GM19025 (cell line): Measurements from ENCODE around the gene BRMS1L.

Experiments
- ATAC-seq: cut with Tn5 transposase; IDR thresholded peaks from one replicate; pipeline ENCODE4 v1.9.1; 2021; ENCODE audit warnings: mild to moderate bottlenecking, low read depth, moderate library complexity; ENCODE audit not compliant: unreplicated experiment

Gene BRMS1L

DNA sequence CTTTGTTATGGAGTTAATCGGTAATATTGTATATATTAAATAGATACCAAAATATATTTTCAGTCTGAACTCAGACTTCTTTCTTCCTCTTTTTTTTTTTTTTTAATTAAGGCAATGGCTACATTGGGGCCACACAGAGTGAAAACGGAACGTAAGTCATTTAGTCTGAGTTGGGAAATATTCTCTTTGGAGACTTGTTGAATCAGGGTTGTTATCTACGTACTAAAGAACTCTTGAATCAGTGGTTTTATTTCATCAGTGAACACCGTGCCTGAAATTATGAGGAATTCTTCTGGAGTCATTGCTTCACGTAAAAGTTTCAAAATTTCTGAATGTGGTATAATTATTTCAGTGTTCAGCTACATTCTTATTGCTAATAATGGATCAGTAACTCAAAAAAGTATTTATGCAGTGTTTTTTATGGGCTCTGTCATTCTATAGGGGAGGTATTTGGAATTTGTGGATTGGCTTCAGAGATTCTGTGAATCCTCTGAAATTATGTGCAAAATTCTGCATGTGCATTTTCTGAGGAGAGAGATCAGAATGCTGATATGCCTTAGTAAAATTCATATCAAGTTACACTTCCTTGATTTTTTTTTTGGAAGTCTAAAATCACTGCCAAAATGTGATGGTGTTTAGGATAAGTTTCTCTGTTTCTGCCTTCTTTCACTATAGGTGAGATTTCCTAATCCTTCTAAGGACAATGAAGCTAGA, 39.6 kb downstream of the BRMS1L start:
- no peak for ATAC-seq

DNA sequence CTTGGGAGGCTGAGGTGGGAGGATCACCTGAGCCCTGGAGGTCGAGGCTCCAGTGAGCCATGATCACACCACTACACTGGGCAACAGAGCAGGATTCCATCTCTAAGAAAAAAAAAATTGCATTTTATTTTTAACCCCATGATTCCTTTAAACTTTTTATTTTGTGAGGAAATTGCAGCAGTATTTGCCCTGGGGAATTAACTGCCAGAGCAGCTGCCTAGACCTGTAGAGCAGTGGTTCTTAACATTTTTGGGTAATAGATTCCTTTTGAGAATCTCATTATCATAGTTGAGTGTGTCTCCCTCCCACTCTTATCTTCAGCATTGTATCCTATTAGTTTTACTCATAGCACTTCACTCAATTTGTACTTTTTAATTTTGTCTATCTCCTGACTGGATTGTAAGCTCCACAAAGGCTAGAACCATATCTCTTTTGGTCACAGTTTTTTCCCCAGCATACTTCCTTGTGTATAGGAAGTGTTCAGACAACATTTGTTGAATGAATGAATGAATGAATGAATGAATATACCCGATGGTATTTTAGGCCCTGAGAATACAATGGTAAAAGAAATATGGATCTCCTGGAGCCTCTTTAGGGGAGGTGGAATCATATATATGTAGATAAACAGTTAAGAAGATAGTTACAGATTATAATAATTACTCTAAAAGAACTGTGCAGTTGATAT, 40.6 kb downstream of the BRMS1L start:
- no peak for ATAC-seq

DNA sequence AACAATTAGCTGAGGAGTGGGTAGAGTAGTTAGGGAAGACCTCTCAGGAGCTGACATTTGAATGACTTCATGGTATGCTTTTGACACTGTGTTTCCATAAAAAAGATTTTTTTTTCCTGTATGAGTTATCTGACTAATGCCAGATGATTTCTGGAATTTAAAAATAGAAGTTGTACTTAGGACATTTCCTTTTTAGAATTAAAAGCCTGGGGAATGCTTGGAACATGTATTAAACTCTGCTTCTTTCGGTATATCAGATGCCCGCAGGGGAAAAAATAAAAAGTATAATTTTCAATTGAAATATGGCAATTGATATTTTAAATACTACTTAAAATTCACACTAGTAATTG, 41.1 kb downstream of the BRMS1L start:
- no peak for ATAC-seq

DNA sequence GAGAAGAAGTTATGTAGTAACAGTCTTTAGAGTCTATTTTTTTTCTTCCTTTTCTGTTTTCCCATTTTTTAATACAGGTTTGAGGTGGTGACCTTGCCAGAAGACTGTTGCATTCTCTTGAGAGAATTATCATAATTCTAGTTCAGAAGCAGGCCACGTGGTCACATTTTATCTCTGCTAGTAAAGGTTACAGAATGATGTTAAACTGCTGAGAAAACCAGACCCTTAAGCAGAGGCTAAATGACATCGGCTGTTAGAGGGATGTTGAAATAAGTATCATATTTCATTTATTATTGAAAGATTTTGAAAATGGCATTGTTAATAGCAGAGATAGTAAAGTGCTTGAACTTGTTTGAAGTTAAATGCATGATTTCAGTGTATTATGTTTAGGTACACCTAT, 49.2 kb downstream of the BRMS1L start:
- no peak for ATAC-seq

DNA sequence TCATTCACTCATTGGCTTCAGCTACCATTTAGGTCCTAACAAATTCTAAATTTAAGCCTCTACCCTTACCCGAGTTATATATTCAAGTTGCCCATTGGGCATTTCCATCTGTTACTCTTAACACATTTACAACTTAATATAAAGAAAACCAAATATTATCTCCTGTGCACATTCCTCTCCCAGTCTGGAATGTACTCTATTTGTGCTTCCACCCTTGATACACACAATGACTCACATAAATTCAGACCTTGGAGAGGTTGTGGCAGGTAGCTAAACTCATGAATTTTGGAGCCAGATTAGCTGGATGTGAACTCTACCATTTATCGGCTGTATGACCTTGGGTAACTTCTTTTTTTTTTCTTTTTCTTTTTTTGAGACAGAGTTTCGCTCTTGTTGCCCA, 51.1 kb downstream of the BRMS1L start:
- no peak for ATAC-seq

DNA sequence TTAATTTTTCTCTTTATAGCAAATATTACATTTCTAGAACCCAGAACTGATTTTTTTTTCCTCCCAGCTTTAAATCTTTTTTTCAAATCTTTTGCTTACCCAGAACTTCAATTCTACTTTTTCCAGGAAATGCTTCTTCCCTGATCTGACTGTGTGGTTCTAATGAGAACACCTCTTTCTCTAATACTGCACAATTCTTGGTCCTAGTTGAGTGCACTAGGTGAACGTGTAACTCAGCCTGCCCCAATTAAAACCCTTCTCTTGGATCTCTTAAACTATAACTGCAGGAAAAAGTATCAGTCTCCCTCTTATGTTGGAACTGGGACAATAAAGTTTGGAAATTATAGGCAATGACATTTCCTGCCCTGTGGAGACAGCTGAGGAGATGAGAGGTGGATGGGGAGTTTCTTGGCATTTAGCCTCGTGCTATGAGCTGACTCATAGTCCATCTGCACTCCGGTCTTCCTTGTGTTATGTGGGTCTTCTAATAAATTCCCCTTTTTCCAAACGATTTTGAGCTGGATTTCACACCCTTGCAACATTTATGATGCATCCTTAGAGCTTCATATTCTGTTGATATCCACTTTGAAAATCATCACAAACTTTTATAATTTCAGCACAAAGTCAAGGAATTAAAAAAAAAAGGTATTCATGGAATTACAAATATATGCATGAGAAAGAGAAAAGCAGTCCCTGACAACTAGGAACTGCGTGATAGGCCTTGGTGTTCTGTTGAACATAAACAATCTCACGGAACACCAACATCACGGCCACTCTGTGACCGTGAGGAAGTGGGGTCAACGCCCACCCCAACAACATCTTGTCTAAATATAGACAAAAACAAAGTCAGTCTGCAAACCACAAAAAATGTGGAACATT, 52.4 kb downstream of the BRMS1L start:
- ATAC-seq = no peak

DNA sequence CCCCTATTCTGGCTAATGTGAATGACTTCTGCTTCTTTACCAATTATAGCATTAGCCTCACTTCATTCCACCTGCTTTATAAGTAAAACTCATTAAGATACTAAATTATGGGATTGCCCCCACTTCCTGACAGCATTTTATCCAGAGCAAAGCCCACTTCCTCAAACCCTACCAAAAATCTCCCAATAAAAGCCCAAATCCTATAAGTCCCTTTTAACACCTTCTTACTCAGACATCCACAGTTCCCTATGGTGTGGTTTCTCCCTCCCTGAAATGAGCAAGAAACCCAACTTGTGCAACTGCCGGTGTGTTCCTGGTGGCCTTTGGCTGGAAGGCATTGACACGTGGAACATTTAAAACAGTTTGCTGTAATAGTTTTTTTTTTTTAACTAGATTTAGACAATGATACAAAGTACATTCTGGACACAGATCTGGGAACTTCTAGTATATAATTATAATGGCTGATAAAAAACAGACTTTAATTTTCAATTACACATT, 53.1 kb downstream of the BRMS1L start:
- no peak for ATAC-seq

DNA sequence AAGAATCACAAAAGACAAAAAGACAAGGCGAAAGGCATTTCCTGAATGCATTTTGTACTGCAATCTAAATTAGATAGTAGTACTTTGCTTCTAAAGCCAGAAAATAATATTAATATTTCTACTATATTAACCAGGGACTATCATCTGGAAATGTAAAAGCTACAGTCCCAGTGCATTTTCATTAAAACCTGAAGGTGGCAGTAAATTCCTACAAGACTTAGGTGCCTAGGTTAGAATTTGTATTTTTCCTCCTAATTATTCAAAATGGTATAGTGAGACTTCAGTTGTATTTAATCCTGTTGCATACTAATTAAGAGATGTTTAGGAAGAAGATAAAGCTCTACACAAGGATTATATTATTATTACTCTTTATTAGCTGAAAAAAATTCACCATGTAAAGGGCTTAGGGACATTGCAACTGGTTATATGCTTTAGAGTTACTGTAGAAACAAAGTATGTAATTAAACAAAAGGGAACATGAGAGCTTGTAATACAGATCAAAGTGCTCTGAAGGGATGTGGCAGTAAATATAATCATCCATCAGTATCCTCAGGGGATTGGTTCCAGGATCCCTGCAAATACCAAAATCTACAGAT, 53.6 kb downstream of the BRMS1L start:
- no peak for ATAC-seq

DNA sequence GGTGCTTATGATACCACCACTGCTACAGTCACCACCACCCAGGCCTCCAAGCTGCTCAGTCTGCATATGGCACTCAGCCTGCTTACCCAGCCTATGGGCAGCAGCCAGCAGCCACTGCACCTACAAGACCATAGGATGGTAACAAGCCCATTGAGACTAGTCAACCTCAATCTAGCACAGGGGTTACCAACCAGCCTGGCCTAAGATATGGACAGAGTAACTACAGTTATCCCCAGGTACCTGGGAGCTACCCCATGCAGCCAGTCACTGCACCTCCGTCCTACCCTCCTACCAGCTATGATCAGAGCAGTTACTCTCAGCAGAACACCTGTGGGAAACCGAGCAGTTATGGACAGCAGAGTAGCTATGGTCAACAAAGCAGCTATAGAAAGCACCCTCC, 55.1 kb downstream of the BRMS1L start:
- no peak for ATAC-seq

DNA sequence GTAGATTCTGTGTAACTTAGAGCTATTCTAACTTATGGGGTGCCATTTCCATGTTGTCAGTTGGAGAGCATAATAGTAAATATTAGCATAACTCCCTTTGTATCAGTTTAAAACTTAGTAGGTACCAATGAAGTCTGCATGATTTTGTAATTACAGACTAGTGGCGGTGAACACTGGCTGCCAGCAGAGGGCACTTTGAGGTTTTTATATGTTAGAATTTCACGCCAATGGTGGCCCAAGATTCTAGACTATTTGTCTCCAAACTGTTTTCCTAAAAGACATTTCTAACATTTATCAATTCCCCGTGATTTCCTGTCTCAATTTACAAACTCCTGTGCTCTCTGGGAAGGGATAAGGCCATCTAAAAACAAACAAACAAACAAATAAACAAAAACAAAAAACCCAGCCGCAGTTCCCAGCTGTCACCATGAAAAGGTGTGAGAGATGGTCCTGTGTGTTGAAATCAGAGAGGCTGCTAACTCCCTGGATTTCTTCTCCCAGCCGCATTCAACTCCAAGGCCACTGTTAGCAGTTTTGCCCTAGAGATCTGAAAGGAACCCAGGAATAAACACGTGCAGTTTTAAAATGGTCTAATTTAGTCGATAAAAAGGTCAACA, 57.6 kb downstream of the BRMS1L start:
- ATAC-seq = no peak

DNA sequence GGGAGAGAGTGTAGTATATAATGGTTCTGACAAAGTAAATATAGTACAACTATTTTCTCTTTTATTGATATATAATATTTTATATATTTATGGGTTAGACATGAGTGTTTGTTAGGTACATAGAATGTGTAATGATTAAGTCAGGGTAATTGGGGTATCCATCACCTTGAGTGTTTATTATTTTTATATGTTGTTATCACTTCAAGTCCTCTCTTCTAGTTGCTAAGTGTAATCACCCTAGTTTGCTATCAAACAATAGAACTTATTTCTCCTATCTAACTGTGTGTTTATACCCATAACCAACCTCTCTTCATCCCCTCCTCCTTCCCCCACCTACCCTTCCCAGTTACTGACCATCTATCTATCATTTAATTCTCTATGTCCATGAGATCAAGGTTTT, 64.2 kb downstream of the BRMS1L start:
- ATAC-seq = no peak

DNA sequence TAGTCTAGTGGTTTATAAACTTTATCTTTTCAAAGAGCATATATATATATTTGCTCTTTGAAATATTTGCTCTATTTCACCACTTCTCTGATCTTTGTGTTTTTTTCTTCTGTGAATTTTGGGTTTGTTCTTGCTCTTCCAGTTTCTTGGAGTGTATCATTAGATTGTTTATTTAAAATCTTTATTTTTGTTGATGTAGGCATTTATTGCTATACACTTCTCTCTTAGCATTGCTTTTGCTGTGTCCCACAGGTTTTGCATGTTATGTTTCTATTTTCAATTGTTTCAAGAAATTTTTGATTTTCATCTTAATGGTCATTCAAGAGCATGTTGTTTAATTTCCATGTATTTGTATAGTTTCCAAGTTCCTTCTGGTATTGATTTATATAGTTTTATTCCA, 69.1 kb downstream of the BRMS1L start:
- no peak for ATAC-seq

DNA sequence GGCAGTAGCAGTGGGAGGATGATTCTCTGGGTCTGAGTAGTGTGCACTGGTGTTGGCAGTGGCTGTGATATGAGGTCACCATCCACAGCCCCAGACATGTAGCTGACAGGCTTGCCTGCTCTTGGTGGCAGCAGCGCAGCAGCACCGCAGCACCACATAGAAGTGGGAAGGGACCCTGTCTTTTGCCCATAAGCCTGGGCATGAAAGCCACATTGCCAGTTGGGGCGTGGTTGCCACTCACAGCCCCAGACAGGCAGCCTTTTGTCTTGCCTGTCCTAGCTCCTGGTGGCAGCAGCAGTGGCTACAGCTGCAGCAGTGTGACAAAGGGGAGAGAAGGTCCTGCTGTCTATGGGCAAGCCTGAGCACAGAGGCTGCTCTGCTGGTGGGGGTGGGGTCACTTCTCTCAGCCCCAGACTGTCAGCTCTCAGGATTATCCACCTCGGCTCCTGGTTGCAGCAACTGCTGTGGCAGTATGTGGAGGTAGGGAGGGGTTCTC, 71.5 kb downstream of the BRMS1L start:
- ATAC-seq = no peak

DNA sequence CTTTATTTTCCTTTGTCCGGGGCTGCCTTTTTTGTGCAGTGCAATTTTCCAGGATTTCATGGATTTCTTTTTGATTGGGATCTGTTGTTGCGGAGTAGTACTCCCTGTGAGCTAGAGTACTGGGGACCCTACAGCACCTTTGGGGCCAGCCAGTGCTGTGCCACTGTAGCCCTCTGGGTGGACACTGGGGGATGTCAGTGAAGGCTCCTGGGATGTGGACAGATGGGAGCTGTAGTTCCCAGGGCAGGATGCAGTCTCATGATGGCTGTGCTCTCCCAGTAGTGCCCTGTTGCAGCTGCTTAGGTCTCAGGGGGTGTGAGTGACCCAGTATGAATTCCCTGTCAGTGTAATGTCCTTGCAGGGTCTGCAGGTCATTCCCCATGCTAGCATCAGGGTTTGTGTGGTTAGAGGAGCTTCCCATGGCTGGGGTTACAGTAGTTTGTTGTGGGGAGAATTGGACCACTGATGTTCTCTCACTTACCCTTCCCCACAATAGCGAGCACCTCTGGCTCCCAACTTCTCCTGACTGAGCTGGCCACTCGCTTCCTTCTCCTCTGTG, 72.2 kb downstream of the BRMS1L start:
- no peak for ATAC-seq

DNA sequence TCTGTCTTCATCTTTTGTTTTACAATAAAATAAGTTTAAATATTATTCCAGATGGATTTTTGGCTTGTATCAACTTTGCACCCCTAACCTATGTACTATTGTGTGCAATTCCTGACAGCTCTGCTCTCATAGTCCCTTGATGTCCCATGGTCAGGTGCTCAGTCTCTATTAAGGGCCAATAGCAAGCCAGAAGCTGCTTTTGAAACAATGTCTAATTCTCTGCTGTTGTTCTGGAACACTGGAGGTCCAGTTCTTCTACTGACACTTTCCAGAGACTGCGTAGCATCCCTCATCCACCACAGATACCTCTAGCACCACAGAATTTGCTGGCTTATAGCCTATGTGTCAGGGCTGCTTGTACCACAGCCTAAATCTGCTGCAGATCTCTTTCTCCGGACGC, 74.6 kb downstream of the BRMS1L start:
- no peak for ATAC-seq

DNA sequence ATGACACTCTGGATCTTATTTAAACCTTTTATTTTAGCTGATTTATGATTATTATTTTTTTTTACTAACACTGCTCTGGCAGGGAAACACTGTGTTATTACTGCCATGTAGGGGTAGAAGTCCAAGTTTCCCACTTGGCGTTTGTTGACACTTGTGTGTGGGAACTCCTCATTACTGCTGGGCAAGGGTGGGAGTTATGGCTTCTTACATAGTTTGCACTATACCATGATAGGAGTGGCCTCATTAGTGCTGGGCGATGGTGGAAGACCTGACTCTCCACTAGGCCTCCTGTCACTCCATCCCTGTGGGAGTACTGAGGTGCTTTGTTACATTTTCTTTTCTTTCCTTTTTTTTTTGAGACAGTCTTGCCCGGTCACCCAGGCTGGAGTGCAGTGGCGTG, 83.5 kb downstream of the BRMS1L start:
- ATAC-seq = no peak

DNA sequence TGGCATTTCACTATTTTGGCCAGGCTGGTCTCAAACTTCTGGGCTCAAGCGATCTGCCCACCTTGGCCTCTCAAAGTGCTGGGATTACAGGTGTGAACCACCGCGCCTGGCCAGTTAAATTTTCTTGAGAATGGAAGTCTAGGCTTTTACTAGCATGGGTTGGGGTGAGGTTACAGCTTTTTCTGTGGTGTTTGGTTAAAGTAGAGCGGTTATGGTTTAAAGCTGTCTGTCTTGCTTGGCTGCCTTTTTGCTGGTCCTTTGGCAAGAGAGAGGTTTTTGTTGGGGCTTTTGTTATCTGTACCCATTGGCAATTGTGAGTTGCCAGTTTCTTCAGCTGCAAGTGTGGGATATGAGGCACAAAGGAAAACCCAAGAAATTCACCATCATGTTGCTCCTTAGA, 84.1 kb downstream of the BRMS1L start:
- no peak for ATAC-seq

DNA sequence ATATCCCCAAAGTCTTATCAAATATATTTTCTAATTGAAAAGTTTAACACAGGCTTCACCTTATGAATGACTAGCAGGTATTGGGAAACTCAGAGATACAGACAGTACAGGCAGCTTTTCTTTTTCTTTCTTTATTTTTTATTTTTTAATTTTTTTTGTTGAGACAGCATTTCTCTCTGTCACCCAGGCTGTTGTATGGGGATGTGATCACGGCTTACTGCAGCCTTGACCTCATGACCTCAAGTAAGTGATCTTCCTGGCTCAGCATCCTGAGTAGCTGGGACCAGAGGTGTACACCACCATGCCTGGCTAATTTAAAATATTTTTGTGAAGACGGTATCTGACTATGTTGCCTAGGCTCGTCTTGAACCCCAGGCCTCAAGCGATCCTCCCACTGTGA, 85.0 kb downstream of the BRMS1L start:
- ATAC-seq = no peak

DNA sequence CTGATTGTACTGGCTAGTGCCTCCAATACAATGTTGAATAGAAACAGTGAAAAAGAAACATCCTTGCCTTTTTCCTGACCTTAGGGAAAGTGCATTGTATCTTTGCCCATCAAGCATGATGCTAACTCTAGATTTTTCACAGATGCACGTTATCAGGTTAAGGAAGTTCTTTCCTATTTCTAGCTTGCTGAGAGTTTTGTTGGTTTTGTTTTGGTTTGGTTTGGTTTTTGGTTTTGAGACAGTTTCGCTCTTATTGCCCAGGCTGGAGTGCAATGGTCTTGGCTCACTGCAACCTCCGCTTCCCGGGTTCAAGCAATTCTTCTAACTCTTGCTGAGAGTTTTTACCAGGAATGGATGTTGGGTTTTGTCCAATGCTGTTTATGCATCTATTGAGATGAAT, 89.0 kb downstream of the BRMS1L start:
- no peak for ATAC-seq

DNA sequence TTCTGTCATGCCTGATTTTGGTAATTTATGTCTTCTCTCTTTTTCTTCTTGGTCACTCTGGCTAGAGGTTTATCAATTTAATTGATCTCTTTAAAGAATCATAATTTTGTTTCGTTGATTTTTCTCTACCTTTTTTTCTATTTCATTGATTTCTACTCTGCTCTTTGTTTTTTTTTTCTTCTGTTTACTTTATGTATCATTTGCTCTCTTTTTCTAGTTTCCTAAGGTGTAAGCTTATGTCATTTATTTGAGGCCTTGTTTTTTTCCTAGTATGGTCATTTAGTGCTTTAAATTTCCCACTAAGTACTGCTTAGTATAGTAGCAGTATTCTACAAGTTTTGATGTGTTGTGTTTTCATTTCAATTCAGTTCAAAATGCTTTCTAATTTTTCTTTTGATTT, 89.6 kb downstream of the BRMS1L start:
- ATAC-seq = no peak
